H7 (cell line): ENCODE results near the gene HTR4. TPM values are rescaled to one million over a fixed set of nuclear protein-coding genes. Genes with fewer than 3 reads are reported as not detected.
"Not testable (repeated sequence)": the region's sequence is repeated elsewhere in the genome, so short reads cannot be mapped to it uniquely, and the experiment has no call there.

Source experiments
- DNase-seq: peaks from one replicate; pipeline ENCODE4 v3.0.0; 2012
- H3K27me3 ChIP-seq: 2 replicates; pipeline ENCODE4 v1.6.0; 2011; ENCODE audit warnings: mild to moderate bottlenecking, low read length; ENCODE audit not compliant: control insufficient read depth, insufficient read depth
- H3K36me3 ChIP-seq: replicated peaks from 2 replicates; pipeline ENCODE4 v1.5.1; 2011; ENCODE audit warnings: low read length; ENCODE audit not compliant: control insufficient read depth, insufficient read depth
- H3K4me3 ChIP-seq: 2 replicates; pipeline ENCODE4 v1.5.1; 2011; ENCODE audit warnings: low read depth, mild to moderate bottlenecking, control low read depth, low read length, moderate library complexity; ENCODE audit not compliant: insufficient read depth
- total RNA-seq: library from RNA; depleted of rRNA; stranded (reverse); fragments of >200 nt; shearing (Covaris generic); gene quantifications from 2 replicates; pipeline ENCODE4 v1.2.3, GENCODE V29; 2014

Gene HTR4
- total RNA-seq, 1 experiment from 2014 or later = not detected

GRCh38 chr5:148474025-148474511 is 180.3 kb downstream of the HTR4 start:
- H3K4me3 ChIP-seq = no peak overlapping the region
- no peaks in the 10 kb centered on the region for H3K36me3 ChIP-seq
- no peaks in the 10 kb centered on the region for H3K27me3 ChIP-seq
- DNase-seq = no peak

GRCh38 chr5:148471379-148471778 is 182.9 kb downstream of the HTR4 start:
- DNase-seq = no peak
- H3K4me3 ChIP-seq = no peak overlapping the region

GRCh38 chr5:148469501-148469935 is 184.8 kb downstream of the HTR4 start:
- no peak for DNase-seq
- H3K27me3 ChIP-seq = no peaks in the 10 kb centered on the region
- H3K4me3 ChIP-seq = no peak overlapping the region
- H3K36me3 ChIP-seq = no peaks in the 10 kb centered on the region; the same call in 1 of the 2 replicates

More at GRCh38 chr5:148471379-148471778, 182.9 kb downstream of the HTR4 start:
- H3K36me3 ChIP-seq = no peaks in the 10 kb centered on the region; the same call in 1 of the 2 replicates
- H3K27me3 ChIP-seq = no peaks in the 10 kb centered on the region

- not testable (repeated sequence) for H3K27me3 ChIP-seq, H3K36me3 ChIP-seq, DNase-seq, H3K4me3 ChIP-seq
These were observed 185.6 kb downstream of the HTR4 start for GRCh38 chr5:148468746-148469145.

GRCh38 chr5:148467958-148468357 is 186.4 kb downstream of the HTR4 start:
- no peaks in the 10 kb centered on the region for H3K27me3 ChIP-seq
- no peaks in the 10 kb centered on the region; the same call in 1 of the 2 replicates for H3K36me3 ChIP-seq
- no peak for DNase-seq
- no peak overlapping the region for H3K4me3 ChIP-seq

- DNase-seq = no peak
These were observed 188.1 kb downstream of the HTR4 start for GRCh38 chr5:148466236-148466580.

GRCh38 chr5:148465381-148466235 is 188.7 kb downstream of the HTR4 start:
- no peak for DNase-seq
- H3K4me3 ChIP-seq = no peak overlapping the region
- no peaks in the 10 kb centered on the region; the same call in 1 of the 2 replicates for H3K36me3 ChIP-seq
- H3K27me3 ChIP-seq = no peaks in the 10 kb centered on the region

More at GRCh38 chr5:148466236-148466580, 188.1 kb downstream of the HTR4 start:
- Histone ChIP-seq H3K27me3 (no peaks in the 10 kb centered on the region), H3K4me3 (no peak overlapping the region), H3K36me3 (no peaks in the 10 kb centered on the region; the same call in 1 of the 2 replicates)

- Histone ChIP-seq H3K36me3 (no peaks in the 10 kb centered on the region), H3K27me3 (no peaks in the 10 kb centered on the region), H3K4me3 (no peak overlapping the region)
- no peak for DNase-seq
These were observed 194.7 kb downstream of the HTR4 start for GRCh38 chr5:148459669-148460068.

GRCh38 chr5:148458036-148458888 is 196.1 kb downstream of the HTR4 start:
- Histone ChIP-seq H3K4me3 (no peak overlapping the region), H3K36me3 (no peaks in the 10 kb centered on the region), H3K27me3 (no peaks in the 10 kb centered on the region)
- no peak for DNase-seq

GRCh38 chr5:148457183-148457620 is 197.1 kb downstream of the HTR4 start:
- H3K4me3 ChIP-seq = no peak overlapping the region
- no peaks in the 10 kb centered on the region for H3K27me3 ChIP-seq
- no peaks in the 10 kb centered on the region for H3K36me3 ChIP-seq
- DNase-seq = no peak

- H3K4me3 ChIP-seq = no peak overlapping the region
- no peak for DNase-seq
- no peaks in the 10 kb centered on the region for H3K36me3 ChIP-seq
- H3K27me3 ChIP-seq = no peaks in the 10 kb centered on the region
These were observed 199.1 kb downstream of the HTR4 start for GRCh38 chr5:148455185-148455584.

GRCh38 chr5:148454576-148454975 is 199.8 kb downstream of the HTR4 start:
- no peak for DNase-seq
- Histone ChIP-seq H3K4me3 (no peak overlapping the region), H3K36me3 (no peaks in the 10 kb centered on the region), H3K27me3 (no peaks in the 10 kb centered on the region)

- Histone ChIP-seq H3K4me3 (no peak overlapping the region), H3K27me3 (no peaks in the 10 kb centered on the region), H3K36me3 (no peaks in the 10 kb centered on the region)
- DNase-seq = no peak
These were observed 201.7 kb downstream of the HTR4 start for GRCh38 chr5:148452499-148453193.

GRCh38 chr5:148446611-148447010 is 207.7 kb downstream of the HTR4 start:
- Histone ChIP-seq H3K27me3 (no peaks in the 10 kb centered on the region), H3K4me3 (no peak overlapping the region), H3K36me3 (no peaks in the 10 kb centered on the region; the same call in 1 of the 2 replicates)
- DNase-seq = no peak
